ENCODE results near the gene NPVF.

NPVF gene

GRCh38 chr7:25228386-25228785, at the start of gene NPVF:
TSS of gene NPVF (minus strand) at chr7:25228486. CDS start at chr7:25228439, 47 bp downstream.
- DNase-seq: no peak

GRCh38 chr7:25272265-25272664, 44.0 kb upstream of the NPVF start:
- no peak for DNase-seq

GRCh38 chr7:25263337-25263736, 35.1 kb upstream of the NPVF start:
- no peak for DNase-seq

- DNase-seq: no peak
Measured at GRCh38 chr7:25262586-25262985, 34.3 kb upstream of the NPVF start.

- DNase-seq: no peak
Measured at GRCh38 chr7:25261545-25262140, 33.4 kb upstream of the NPVF start.

GRCh38 chr7:25260862-25261494, 32.7 kb upstream of the NPVF start:
- peak; percentile 54 for DNase-seq

GRCh38 chr7:25259487-25260243, 31.4 kb upstream of the NPVF start:
- DNase-seq: peak; percentile 76

- no peak for DNase-seq
Measured at GRCh38 chr7:25256333-25256819, 28.1 kb upstream of the NPVF start.

- no peak for DNase-seq
Measured at GRCh38 chr7:25255611-25256332, 27.5 kb upstream of the NPVF start.

- DNase-seq: no peak
Measured at GRCh38 chr7:25254604-25255003, 26.3 kb upstream of the NPVF start.

- DNase-seq: no peak
Measured at GRCh38 chr7:25253714-25254113, 25.4 kb upstream of the NPVF start.

GRCh38 chr7:25250386-25250785, 22.1 kb upstream of the NPVF start:
- DNase-seq: no peak

GRCh38 chr7:25249772-25250171, 21.5 kb upstream of the NPVF start:
- DNase-seq: no peak

GRCh38 chr7:25246306-25246705, 18.0 kb upstream of the NPVF start:
- no peak for DNase-seq

- DNase-seq: no peak
Measured at GRCh38 chr7:25244254-25245033, 16.2 kb upstream of the NPVF start.

GRCh38 chr7:25242678-25243077, 14.4 kb upstream of the NPVF start:
- no peak for DNase-seq

GRCh38 chr7:25240896-25241295, 12.6 kb upstream of the NPVF start:
- DNase-seq: no peak

- no peak for DNase-seq
Measured at GRCh38 chr7:25240340-25240739, 12.1 kb upstream of the NPVF start.

GRCh38 chr7:25239888-25240287, 11.6 kb upstream of the NPVF start:
- no peak for DNase-seq

- no peak for DNase-seq
Measured at GRCh38 chr7:25238066-25238725, 9.9 kb upstream of the NPVF start.

- no peak for DNase-seq
Measured at GRCh38 chr7:25235471-25235870, 7.2 kb upstream of the NPVF start.

GRCh38 chr7:25234336-25234735, 6.0 kb upstream of the NPVF start:
- no peak for DNase-seq
